HuH-7 (cell line): ENCODE results near the gene RALGPS1.
"Not testable (repeated sequence)": the region's sequence is repeated elsewhere in the genome, so short reads cannot be mapped to it uniquely, and the experiment has no call there.

Experiments used
- DNase-seq: peaks from one replicate; pipeline ENCODE4 v3.0.0; 2011; ENCODE audit warnings: low spot score

Gene RALGPS1

DNA sequence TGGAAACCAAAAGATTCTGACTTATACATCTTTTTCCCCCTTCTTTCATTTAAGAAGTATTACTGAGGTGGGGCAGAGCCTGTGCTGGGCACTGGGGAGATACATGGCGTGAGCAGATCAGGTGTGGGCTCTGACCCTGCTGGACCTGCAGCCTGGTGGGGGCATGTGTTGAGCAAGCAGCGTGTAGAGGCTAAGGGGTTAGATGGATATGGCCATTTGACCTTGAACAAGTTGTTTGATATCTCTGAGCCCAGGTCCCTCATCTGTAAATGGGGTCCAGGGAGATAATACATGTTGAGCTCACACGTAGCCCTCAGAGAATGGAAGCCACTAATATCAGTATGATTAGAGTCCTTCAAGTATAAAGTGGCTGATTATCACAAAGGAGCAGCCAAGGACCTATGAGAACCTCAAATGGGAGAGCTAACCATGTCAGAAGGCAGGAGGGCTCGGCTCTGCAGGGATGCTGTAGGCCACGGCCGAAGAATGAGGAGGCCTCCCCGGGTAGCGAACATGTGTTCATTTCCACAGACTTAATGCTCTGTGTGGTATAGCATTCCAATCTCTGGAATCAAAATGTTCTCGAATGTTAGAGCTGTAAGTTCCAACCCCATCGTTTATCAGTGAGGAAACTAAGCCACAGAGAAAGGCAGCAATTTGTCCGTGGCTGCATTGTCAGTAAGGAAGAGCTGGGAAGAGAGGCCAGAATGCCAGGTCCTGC lies 223.2 kb downstream of the RALGPS1 start:
- no peak for DNase-seq

DNA sequence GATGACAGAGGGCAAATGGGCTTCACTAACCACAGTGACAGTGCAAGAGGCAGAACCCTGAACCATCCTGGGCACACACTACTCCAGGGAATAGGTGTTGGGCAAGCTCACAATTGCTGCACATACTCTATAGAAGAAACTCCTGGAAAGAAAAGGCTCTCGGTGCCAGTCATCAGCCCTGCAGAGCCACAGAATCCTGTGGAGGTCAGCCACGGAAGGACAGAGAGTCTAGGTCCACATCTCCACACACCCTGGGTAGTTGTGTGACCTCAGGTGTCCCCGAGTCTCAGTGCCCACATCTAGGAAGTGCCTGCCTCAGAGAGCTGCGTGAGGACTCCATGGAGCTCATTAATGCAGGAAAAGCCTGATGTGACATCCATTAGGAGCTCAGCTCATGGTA lies 223.9 kb downstream of the RALGPS1 start:
- DNase-seq: no peak

DNA sequence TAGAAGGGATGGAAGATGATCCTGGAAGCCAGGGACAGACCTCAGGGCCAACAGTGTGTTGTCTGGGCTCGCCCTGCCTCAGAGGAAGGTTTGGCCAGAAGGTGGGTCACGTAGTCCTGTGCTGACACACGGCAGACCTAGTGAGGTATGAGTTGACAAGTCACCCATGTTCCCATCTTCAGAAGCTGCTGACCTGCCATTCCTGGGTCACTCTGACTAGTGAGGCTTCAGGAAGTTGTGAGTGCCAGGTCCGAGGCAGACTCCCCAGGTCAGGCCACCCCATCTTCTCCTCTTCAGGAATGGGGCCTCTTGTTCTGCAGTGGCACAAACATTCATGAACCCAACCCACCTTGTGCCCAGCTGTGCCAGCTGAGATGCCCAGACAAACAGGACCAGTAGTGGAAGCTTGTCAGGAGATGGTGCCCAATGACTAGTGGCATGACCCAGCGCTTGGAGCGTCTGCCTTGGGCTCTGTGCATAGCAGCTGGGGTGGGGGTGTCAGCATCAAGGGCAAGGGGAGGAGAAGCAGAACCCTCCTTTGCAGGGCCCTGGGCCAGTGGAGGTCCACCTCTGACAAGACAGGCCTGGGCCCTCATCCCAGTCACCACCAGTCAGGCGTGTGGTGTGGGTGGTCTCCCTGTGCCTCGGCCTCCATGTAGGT lies 224.6 kb downstream of the RALGPS1 start:
- no peak for DNase-seq

DNA sequence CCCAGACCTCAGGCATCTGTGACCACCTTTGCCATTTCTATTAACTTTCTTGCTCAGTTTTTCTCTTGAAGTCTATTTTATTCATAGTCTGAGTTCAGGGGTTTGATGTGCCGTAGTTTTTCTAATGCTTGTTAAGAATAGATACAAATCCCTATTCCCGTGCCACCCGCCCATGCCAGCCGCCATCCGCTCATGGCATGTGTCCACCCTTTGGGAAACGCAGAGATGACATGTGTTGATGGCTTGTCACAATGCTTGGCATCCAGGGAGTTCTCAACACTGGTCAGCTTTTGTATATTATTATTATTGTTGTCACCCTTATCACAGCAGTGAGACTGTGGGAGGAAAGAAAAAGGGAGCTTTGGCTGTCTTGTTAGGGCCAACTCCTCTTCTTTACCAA lies 225.2 kb downstream of the RALGPS1 start:
- DNase-seq: no peak

DNA sequence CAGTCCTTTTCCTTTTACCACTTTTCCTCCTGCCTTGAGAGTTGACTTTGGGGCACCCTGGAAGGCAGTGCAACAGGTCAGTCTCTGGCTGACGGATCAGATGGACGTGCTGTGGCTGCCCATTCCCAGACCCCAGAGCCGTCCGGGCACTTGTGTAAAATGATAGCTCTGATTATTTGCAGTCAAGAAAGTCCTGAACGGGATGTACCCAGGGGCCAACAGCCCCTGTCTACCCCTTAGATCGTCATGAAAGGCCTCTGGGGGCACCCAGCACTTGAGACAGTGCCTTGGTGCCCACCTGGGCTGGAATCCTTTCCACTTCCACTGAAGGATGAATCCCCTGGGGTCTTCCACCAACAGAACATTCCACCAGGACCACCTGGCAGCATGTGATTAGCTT lies 225.6 kb downstream of the RALGPS1 start:
- no peak for DNase-seq

DNA sequence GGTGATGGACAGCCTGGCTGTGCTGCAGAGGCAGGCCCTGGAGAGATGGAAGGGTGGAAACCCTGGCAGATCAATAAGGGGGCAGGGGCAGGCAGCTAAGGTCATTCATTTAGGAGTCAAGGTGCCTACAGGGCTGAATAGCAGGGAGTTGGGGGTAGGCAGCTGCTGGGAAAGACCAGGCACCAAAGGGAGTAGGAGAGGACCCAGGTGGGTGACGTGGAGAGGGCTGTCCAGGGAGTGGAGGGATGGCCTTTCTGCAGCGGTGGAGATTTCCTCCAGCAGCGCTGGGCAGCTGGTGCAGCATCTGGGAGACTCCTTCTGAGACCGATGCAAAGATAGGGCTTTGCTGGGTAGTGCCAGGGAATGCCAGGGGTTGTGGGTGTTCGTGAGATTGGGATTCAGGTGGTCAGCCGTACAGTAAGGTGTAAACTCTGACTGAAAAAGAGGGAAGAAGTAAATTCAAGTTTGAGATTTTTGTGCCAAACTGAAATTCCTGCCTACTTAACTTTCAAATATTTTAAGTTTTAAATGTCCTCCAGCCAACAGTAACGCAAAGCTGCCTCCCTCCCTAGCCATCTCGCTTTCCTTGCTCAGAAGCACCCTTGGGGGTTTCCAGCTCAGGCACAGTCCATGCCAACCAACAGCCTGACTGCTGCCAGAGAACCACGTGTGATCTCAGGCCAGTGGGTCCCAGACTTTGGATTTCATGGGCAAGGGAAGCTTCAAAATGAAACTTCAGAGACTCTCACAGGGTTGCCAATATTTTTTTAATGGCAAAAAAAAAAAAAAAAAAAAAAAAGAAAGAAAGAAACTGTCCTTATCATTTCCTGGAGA lies 226.5 kb downstream of the RALGPS1 start:
- no peak for DNase-seq

DNA sequence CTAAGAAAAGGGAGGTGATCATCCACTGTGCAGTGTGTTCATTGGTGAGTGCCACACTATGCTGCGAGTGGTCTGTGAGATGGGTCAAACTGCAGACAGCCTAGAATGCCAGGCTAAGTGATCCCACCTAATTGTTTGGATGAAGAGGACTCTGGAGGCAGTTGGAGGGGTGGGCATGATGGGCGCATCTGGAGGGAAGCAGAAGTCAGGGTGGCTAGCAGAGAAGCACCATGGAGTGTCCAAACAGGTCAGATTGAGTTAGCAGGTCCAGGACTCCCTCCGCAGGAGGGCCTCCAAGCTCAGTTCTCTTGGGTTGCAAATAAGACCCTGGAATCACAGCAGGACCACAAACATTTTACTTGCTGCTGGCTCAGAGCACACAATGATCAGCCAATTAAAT lies 227.7 kb downstream of the RALGPS1 start:
- DNase-seq: no peak

DNA sequence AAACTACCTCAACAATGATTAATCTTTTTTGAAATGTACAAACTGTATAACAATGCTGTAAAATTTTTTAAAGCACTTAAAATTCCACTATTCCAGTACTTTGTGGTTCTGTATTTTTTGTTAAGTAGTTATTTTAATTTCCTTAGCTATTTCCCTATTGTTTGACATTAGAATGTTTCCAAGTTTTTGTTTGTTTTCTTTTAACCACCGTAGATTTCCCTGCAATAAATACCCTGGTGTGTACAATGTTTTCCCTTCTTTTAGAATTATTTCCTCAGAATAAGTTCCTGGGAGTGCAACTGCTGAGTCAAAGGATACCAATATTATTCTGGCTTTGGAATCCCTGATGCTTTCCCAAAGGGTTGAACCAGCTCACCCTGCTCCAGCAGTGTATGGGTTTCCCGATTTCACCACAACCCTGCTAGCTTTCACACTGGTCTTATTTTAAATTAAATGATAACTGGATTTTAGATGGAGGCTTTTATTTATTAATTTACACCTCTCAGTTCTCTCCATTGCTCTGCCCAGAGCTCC lies 228.4 kb downstream of the RALGPS1 start:
- no peak for DNase-seq

DNA sequence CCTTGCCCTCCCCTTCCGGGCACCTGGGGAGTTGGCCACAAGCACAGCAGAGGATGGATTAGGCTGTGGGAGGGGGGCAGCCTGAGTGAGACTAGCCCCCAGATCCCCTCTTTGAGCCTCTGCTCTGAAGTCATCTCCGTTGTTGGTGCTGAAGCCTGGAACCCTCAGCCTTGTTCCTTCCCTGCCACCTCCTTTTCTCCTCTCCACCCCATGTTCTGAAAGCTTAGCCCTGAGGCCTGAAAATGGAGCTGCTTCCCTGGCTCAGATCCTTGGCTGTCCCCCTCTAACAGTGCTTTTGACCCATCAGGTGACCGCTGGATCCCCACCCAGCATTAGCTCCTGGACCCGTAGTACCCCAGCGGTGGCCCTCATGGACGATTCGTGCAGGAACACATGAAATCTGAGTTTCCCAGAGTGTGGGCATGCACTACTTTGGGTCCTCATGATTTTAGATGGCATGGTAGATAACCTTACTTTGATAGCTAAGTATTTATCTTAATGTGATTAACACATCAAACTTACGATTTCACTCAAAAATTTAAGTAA lies 229.4 kb downstream of the RALGPS1 start:
- DNase-seq: no peak

DNA sequence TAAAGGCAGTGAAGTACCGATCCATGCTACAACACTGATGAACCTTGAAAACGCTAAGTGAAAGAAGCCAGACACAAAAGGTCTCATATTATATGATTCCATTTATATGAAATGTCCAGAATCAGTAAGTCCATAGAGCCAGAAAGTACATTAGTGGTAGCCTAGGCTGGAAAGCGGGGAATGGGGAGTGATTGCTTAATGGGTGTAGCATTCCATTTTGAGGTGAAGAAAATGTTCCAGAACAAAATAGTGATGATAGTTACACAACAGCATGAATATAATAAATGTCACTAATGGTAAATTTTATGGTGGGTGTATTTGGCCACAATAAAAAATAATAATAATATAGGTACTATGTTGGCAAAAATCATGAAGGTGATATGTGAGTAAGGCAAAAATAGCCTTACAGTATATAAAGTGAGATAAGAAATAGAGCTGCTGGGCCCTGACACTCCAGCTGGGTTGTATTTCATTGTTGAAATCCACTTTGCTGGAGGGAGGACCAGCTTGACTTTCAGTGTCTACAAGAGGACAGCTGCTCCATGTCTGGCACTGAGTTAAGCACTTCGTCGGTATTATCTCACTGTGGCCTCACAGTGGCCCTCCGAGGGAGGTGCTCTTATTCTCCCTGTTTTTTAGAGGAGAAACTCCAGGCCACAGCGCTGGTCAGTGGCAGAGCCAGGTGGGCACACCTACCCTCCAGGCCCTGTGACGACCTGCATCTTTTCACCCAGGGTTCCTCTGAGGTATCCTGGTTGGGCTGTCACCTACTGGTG lies 230.3 kb downstream of the RALGPS1 start:
- no peak for DNase-seq

DNA sequence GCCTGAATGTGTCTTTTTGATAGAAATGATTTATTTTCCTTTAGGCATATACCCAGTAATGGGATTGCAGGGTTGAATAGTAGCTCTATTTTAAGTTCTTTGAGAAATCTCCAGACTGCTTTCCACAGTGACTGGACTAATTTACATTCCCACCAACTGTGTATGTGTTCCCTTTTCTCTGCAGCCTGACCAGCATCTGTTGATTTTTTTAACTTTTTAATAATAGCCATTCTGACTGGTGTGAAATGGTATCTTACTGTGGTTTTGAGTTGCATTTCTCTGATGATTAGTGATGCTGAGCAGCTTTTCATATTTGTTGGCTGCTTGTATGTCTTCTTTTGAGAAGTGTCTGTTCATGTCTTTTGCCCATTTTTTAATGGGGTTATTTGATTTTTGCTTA lies 232.3 kb downstream of the RALGPS1 start:
- DNase-seq: not testable (repeated sequence)

DNA sequence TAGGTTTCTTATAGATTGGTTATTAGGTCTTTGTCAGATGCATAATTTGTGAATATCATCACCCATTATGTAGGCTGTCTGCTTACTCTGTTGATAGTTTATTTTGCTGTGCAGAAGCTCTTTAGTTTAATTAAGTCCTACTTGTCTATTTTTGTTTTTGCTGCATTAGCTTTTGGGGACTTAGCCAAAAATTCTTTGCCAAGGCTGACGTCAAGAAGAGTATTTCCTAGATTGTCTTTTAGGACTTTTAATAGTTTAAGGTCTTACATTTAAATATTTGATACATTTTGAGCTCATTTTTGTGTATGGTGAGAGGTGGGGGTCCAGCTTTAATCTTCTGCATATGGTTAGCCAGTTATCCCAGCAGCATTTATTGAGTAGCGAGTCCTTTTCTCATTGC lies 232.7 kb downstream of the RALGPS1 start:
- DNase-seq: no peak

DNA sequence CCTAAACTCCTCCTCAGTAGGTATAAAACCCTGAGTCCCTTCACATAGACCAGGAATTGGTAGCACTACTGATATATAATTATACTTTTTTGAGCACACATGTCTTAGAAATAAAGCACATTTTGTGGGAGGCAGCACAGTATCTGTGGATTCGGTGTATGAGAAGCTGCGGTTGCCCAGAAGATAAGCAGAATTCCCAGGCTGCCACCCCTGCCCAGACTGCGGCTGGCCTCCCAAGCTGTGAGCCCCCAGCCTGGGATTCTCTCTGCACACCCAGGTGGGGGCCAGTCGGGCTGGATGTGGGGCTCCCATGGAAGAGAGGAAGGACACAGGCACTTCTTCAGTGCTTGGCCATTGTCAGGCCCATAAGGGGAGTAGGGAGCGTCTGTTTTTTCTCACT lies 233.4 kb downstream of the RALGPS1 start:
- no peak for DNase-seq

DNA sequence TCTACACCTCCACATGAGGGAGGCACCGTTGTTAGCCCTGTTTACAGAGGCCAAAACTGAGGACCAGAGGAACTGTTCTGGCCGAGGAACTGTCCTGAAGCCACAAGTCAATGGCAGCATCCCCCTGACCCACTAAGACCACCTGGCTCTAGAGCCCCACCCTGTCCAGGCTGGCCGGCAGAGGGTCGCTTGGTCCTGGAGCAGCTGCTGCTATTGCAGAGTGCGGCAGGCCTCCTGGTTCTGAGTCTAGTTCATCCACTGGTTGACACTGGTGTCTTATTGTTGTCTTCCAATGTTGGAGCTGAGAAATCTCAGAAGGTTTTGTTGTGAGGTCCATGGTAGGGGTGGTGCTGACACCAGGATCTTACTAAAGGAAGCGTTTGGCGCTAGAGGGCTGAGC lies 234.4 kb downstream of the RALGPS1 start:
- no peak for DNase-seq

DNA sequence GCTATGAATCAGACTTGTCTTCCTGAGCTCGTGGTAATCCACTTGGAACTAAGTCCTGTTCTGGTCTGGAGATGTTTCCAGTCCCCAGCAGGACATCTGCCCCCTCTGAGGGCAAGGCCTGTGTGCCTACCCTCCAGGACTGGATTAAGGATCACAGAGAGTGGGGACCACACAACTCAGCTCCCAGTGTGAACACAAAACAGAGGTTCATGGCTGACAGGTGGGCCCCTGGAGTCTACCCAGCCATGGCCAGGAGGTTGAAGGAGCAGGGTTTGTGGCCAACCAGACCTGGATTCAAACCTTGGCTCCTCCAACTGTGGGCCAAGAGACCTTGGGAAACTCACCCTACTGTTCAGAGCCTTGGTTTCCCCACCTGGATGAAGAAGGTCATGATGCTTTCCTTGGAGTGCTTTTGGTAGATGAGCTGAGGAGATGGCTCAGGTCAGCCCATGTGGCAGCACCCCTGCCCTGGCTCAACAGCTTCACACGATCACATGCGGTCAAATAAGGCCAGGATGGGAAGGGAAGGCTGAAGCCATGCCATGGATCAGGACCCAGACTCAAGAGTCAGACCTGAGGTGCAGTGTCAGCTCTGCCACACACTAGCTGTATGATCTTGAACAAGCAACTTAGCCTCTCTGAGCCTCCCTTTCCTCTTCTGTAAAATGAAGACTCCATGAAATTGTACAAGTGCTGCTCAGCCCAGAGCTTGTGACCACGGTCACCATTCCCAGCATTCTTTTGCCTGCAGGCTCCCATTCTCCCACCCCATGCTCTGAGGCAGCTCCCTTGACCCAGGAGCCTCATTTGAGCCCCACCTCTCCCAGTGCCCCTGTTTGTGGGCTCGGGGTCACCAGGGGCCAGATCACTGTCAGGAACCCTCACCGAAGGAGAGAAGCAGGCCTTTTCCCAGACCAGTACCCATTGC lies 235.1 kb downstream of the RALGPS1 start:
- no peak for DNase-seq

DNA sequence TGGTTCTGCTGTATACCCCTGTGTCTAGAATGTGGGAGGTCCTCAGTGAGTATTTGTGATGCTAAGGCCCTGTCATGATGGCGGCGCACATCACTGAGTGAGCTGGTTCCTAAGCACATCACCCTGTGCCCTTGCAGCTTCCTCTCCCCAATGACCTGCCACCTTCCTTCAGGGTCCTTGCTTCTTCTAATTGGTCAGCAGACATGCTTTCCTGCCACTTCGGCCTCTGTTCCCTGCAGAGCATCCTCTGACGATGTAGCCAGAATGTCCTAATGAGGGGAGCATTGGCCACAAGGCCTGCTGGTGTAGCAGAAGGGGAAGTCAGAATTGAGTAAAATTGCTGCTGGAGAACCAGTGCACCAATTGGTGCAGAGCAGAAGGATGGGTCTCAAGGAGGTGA lies 238.9 kb downstream of the RALGPS1 start:
- no peak for DNase-seq

DNA sequence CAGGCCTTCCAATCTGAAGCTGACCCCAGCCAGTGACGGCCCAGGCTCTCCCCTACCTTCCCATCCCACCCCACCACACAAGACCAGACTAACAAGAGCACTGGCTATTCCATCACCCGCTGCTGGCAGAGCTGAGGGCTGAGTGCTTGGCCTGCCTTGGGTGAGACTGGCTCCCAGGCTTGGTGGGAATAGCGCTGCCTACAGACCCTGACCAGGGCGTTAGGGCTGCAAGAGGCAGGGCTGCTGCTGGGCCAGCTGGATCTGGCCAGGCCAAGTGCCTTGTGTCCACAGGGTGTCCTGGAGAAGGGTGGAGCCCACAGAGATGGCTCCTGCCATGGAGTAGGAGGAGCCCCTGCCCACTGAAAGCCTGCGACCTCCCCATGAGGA lies 239.4 kb downstream of the RALGPS1 start:
- no peak for DNase-seq

DNA sequence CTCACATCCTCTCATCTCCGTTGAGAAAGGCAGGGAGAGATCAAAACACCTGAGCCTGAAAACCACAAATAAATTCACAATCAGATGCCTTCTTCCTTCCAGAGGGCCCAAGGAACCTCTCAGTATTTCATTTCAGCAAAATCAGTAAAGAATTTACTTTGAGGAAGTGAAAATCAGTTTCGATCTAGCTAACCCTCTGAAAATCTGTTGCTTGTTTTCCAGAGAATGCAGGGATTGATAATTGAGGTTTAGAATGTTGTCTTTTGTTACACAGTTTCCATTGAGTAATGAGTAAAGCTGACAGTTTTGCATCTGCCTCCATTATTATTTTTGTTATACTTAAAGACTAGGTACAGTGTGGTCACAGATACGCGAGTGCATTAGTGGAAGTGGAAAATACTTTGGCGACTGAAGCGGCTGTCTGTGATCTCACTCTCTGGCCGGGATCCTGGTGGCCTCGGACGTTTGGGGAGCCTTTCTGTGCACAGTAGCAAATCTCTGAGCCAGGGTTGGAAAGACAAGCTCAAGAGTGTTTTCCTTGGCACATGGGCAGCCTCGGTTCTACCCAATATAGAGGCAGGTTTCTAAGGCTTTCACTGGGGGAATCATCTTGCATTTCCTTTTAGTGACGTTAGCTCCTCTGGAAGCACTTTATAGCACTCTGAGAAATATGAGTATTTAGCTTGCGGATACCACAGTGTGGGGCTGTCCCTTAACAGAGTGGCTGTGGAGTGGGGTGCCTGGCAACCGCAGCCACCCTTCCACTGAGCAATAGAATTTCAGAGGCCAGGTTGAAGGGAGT lies 240.0 kb downstream of the RALGPS1 start:
- DNase-seq: no peak

DNA sequence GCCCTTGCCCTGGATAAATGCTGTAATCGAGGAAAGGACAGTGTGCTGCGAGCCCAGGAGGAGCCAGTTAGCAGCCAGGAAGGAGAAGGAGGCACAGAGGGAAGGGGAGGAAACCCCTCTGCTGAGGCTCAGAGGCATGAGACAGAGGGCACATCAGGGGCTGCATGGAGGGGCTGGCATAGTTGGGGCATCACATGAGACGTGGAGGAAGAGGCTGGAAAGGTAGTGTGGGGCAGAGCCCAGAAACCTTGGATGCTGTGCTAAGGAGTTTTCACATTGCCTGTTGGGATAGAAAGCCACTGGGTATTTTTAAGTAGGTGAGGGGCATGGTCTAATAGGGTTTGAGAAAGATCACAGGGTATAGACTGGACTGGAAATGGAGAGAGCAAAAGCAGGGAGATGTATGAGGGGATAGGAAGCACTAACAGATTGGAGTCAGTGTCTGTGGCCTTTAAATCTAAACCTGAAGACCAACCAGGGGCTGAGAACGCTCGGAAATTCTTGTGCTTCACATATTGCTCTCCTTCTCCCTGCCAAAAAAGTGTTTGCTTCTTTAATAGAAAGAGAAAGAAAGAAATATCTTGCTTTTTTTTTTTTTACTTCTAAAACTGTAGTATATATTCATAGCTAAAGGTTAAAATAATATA lies 240.9 kb downstream of the RALGPS1 start:
- DNase-seq: no peak
